ENCODE measurements around the gene ZNF764.
"Not testable (repeated sequence)": the region's sequence is repeated elsewhere in the genome, so short reads cannot be mapped to it uniquely, and the experiment has no call there.

The ZNF764 gene

DNA sequence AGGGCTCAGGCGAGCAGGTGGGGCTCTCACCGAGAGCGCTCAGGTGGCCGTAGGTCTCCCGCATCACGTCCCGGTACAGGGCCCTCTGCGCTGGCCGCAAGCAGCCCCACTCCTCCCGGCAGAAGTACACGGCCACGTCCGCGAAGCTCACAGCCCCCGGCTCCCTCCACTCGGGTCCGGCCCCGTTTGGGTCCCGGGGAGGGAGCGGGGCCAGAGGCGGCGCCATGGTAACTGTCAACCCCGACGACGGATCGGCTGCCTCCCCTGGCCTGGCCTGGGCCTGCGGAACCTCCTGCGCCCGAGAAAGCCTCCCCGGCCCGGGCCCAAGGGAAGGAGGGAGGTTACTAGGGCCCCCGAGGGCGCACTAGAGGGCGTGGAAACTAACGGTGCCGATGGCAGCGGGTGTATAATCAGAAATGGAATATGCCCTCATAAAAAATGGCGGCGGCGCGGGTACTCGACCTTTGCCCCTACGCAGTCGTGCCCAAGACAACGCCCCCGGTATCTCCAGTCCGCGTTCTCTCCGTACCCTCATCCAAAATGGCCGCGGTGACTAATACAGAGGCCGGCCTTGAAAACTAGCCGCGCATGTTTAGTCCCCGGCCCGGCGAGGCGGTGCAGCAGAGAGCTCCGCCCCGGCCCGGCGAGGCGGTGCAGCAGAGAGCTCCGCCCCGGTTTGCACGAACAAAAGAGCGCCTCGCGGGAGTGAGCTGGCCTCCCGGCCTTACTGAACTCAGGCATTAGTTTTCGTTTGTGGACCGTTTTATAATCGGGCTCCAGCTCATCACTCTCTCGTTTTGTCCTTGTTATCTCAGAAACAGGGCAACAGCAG is at the start of gene ZNF764:
TSS of gene ZNF764 (minus strand) at position 418 of the 832 bp plus-strand sequence. CDS start at position 226, 192 bp downstream.
- DNase-seq, result peak; percentile 99

DNA sequence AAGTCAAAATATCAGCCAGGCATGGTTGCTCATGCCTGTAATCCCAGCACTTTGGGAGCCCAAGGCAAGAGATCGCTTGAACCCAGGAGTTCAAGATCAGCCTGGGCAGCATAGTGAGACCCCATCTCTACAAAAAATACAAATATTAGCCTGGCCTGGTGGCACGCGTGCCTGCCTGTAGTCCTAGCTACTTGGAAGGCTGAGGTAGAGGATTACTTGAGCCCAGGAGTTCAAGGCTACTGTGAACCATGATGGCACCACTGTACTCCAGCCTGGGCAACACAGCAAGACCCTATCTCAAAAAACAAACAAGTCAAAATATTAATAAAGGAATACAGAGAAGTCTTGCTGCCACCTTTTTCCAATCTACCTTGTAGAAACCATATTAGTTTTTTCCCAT is 47.8 kb upstream of the ZNF764 start:
- DNase-seq, result no peak

DNA sequence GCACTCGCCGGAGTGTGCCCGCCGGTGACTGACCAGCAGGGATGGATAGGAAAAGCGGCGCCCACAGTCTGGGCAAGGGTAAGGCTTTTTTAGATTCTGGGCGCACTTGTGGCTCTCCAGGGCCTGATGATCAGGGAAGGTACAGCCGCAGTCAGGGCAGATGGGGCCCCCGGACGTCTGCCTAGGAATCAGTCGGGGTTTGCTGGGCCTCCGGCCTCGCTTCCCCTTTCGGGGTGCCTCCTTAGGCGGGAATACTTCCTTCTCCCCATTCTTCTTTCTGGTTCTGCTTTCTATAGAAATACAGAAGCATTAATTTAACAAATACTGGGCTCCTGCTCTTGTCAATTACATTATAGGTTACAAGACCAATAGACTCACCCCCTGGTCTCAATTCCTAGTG is 47.0 kb upstream of the ZNF764 start:
- DNase-seq, result no peak

DNA sequence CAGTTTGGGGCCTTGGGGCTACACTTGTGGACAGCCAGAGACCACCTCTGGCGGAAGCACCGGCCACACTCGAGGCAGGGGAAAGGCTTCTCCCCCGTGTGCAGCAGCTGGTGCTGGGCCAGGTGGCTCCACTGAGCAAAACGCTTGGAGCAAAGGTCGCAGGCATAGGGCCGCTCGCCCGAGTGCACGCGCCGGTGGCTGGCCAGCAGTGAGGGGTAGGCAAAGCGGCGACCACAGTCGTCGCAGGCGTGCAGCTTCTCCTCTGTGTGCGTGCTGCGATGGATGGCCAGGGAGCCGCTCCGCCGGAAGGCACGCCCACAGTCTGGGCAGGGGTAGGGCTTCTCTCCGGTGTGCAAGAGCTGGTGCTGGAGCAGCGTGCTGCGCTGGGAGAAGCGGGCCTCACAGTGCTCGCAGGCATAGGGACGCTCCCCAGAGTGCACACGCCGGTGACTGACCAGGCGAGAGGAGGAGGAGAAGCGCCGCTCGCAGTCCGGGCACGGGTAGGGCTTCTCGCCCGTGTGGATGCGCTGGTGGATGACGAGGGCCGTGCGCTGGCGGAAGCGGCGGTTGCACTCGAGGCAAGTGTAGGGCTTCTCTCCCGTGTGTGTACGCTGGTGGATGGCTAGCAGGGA is 46.3 kb upstream of the ZNF764 start:
- no peak for DNase-seq

DNA sequence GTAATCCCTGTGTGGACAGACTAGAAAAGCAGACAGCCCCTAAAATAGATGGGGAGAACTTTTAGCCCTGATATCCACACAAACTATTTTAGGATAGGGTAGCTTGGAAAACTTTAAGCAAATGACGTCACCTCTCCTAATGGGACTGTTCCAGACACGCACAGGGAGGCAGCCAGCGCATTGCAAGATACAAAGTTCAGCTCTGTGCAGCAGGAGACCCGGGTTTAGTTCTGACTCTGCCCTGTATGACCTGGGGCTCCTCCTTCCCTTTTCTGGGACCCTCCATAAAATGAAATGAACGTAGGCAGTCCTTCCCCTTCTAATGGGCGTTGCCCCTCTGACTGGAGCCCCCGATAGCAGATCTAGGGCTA is 45.8 kb upstream of the ZNF764 start:
- DNase-seq, result no peak

DNA sequence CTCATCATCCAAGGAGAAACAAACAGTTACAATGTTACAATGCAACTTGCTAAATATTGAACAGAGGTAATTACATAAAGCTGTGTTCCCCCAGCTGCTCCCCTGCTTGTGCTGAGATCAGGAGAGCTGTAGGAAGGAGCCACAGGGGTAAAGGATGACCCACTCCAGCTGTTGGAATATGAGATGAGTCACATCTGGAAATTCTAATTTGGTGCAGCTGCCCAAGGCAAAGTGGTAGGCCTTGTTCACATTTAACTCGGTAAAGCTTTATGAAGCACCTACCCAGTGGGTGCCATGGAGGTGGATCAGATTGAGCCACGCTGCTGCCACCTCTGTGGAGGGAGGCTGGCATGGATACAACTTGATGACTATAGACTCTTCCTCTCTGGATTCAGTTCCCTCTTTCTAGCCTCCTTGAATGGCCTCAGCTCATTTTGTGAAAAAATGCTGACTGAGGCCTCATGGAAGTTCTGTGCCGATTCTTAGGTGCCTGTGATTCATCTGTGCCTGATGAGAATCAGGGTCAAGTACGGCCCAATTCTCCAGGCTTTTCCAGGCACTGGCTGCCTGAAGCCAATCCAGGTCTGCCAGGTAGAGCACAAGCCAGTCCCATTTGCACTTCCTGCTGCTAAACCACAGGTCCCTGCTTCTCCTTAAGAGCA is 44.6 kb upstream of the ZNF764 start:
- DNase-seq, result no peak

DNA sequence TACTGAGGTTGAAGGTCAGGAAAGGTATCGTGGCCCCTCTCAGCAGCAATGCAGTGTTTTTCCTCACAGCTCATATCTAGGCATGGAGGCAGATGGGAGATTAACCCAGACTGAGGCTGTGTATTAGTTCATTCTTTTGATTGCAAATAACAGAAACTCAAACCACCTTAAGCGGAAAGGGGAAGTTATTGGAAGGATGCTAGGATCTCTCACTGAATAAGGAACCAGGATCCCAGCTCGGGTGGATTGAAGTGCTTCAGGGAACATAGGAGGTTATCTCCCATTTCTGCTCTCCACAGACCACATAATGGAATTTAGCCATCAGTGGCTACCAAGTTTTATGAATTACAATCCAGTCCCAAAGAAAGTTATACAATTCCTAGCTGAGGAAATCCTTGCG is 43.8 kb upstream of the ZNF764 start:
- DNase-seq, result peak; percentile 47

DNA sequence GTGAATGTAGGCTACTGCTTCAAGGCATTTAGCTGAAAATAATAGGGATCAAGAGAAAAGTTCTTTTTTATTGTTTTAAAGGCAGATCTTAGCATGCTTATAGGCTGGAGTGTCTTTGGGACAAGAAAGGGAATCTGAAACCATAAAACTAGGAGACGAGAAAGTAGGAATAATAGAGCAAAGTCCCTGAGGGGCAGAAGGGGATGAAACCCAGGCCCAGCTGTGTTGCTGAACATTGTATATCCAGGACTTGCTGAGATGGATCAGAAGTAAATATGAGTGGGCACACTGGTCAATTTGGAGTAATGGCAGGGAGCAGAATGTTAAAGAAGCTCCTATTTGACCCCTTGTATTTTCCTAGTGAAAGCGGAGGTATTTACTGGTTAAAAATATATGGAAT is 42.8 kb upstream of the ZNF764 start:
- no peak for DNase-seq

DNA sequence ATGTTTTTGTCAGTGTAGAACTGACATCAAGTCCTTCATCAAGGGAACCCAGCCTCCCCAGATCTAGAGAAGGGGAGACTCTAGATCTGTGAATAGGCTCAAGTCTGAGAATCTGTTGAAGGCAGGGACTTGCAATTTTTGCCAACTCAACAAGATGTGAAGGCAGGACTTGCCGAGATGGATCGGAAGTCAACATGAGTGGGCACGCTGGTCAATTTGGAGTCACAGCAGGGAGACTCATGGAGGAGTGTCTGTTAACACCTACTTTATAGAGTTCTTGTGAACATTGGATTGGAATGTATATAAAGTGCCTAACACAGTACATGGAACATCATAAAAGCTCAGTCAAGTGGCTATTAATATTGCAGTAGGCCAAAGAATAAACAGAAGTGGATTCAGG is 42.0 kb upstream of the ZNF764 start:
- no peak for DNase-seq

DNA sequence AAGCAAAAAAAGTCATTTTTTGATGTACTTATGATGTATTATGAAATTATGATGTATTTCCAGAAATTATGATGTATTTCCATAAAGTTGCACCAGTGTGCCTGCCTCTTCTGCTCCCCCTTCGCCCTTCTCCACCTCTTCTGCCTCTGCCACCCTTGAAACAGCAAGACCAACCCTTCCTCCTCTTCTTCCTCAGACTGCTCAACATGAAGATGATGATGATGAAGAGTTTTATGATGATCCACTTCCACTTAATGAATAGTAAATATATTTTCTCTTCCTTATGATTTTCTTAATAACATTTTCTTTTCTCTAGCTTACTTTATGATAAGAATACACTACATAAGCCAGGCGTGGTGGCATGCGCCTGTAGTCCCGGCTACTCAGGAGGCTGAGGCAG is 34.7 kb upstream of the ZNF764 start:
- DNase-seq, result no peak

DNA sequence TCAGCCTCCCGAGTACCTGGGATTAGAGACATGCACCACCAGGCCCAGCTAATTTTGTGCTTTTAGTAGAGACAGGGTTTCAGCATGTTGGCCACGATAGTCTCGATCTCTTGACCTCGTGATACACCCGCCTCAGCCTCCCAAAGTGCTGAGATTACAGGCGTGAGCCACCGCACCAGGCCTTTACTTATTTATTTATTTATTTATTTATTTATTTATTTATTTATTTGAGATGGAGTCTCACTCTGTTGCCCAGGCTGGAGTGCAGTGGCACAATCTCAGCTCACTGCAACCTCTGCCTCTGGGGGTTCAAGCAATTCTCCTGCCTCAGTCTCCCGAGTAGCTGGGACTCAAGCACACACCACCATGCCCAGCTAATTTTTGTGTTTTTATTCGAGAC is 32.7 kb upstream of the ZNF764 start:
- not testable (repeated sequence) for DNase-seq

DNA sequence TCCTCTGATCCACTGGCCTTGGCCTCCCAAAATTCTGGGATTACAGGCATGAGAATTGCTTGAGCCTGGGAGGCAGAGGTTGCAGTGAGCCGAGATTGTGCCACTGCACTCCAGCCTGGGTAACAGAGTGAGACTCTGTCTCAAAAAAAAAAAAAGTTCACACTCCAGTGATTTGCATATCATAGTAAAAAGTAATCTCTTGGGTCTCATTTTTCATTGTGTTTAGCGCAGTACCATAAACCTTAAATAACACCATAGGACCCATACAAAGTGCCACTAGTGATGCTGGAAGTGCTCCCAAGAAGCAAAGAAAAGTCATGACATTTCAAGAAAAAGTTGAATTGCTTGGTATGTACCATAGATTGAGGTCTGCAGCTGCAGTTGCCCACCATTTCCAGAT is 31.4 kb upstream of the ZNF764 start:
- not testable (repeated sequence) for DNase-seq

DNA sequence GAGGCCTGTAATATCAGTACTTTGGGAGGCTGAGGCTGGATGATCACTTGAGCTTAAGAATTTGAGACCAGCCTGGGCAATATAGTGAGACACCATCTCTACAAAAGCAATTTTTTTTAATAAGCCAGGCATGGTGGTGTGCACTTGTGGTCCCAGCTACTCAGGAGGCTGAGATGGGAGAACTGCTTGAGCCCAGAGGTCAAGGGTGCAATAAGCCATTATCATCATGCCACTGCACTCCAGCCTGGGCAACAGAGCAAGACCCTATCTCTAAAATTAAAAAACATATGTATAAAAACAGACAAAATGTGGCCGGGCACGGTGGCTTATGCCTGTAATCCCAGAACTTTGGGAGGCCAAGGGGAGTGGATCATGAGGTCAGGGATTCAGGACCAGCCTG is 30.5 kb upstream of the ZNF764 start:
- DNase-seq, result no peak

DNA sequence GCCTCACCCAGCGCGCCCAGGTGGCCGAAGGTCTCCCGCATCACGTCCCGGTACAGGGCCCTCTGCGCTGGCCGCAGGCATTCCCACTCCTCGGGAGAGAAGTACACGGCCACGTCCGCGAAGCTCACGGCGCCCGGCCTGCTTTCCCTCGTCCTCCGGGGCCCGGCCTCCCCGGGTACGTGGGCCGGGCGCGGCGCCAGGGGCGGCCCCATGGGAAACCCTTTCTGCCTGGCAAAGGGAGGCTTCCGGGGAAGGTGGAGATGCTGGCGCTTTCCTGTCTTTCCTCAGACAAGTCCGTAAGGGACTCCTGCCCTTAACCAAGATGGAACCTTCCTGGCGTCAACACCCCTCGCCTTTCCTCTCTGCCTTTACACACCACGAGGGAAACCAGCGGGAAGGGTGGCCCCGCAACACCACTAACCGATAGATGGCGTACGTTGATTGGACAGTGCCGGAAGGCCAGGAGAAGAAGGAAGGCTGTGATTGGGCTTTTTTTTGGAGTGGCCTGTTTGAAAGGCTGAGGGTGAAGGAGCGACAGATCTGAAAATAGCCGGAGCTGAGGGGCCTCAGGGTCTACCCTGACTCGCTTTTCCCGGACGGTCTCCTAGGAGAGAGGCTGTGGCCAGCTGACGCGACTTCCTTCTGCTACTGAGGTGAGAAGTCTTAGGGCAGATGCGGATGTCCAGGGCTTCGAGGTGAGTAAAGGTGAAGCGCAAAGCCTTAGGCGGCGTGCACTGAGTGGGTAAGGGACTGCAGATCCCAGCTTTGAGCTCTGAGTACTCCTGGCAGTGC is 27.4 kb upstream of the ZNF764 start, which contains the start of gene ZNF785:
TSS of gene ZNF785 (minus strand) at position 298 of the 792 bp plus-strand sequence. CDS start at position 212, 86 bp downstream.
- peak; percentile 99 for DNase-seq

DNA sequence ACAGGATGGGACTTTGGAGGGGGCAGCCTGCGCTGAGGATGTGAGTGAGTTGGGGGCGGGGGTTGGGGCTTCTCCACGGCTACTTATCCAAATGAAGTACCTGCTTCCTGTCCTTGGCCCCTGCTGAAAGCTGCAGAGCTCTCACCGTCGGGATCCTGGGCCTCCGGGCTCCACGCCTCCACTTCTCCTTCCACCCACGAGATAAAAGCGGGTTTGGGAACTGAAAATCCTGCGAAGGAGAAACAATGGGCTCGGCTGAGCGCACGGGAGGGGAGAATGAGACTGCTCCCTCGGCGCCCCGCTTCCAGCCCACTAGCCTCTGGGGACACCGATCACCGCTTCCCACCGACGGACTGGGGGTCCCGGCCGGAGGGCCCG is 26.8 kb upstream of the ZNF764 start:
- DNase-seq, result peak; percentile 63

DNA sequence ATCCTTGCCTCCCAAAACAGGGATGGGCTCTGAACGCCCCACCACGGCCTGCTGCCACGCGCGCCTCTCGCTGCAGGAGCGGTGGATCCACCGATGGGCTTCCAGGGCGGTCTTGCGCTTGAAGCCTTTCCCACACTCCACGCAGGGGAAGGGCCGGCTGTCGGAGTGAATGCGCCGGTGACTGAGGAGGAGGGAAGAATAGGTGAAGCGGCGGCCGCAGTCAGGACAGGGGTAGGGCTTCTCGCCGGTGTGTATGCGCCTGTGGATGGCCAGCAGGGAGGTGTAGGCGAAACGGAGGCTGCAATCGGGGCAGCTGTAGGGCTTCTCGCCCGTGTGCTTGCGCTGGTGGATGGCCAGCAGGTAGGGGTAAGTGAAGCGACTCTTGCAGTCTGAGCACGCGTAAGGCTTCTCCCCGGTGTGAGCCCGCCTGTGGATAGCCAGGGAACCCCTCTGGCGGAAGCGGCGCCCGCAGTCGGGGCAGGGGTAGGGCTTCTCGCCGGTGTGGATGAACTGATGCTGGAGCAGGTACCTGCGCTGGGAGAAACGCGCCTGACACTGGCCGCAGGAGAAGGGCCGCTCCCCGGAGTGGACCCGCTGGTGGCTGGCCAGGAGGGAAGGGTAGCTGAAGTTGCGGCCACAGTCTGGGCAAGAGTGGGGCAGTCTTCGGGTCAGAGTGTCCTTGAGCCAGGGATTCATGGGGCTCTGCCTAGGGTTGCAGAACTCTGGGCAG is 24.6 kb upstream of the ZNF764 start:
- no peak for DNase-seq

DNA sequence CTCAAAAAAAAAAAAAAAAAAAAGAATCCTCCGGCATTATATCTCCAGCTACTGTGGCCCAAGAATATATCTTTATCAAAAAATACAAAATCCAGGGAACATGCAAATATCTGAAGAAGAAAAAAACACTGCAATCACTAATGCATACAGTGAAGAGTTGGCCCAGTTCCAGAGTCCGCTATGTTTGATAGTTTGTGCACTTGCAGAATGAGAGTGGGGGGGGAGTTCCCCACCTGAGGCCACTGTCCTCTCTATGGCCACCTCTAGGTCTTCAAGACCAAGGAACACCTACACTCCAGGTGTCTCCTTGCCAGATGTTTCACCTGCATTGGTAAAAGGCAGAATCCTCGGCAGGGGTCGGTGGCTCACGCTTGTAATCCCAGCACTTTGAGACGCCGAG is 23.3 kb upstream of the ZNF764 start:
- no peak for DNase-seq

DNA sequence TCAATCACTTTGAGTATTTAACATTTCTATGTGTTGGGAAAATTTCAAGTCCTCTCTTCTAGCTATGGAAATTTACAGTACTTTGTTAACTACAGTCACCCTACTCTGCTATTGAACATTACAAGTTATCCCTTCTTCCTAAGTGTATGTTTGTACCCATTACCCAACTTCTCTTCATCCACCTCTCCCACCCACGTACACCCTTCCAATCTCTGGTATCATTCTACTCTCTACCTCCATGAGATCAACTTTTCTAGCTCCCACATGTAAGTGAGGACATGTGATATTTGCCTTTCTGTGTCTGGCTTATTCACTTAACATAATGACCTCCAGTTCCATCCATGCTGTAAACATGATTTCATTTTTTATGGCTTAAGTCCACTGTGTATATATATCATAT is 16.5 kb upstream of the ZNF764 start:
- DNase-seq, result no peak

DNA sequence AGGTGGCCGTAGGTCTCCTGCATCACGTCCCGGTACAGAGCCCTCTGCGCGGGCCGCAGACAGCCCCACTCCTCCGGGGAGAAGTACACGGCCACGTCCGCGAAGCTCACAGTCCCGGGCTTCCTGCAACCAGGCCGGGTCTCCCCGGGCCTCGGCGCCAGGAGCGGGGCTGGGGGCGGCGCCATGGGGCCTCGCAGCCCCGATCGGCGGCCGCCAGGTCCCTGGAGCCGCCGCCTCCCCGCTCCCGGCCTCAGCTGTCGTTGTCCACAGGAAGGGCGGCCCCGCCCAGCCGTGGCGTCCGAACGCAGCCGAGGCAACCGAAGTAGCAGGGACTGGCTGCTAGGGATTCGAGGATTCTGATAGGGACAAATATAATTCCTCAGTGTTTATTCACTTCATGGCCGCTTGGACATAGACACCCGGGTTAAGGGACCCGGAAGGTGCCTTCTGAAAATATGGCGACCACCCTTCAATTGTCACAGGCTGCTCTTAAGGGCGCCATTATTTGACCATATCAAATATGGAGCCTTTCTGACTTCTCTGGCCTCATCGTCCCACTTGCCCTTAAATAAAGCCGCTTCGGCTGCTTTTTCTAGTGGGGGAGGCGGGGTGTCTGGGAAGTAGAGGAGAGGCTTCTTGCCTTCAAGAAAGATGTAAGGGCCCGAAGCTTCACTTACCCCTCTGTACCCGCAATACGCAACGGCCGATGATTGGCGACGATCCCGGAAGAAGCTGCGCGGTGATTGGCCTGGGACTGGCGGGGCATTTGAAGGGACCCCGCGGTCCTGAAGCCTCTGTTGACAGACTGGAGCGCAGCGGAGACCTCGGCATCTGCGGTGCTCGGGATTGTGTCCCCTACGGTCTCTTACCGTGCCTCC is 13.5 kb upstream of the ZNF764 start, which contains the start of gene ZNF688:
TSS of gene ZNF688 (minus strand) at position 270 of the 878 bp plus-strand sequence. CDS start at position 185, 85 bp downstream.
- peak; percentile 99 for DNase-seq

DNA sequence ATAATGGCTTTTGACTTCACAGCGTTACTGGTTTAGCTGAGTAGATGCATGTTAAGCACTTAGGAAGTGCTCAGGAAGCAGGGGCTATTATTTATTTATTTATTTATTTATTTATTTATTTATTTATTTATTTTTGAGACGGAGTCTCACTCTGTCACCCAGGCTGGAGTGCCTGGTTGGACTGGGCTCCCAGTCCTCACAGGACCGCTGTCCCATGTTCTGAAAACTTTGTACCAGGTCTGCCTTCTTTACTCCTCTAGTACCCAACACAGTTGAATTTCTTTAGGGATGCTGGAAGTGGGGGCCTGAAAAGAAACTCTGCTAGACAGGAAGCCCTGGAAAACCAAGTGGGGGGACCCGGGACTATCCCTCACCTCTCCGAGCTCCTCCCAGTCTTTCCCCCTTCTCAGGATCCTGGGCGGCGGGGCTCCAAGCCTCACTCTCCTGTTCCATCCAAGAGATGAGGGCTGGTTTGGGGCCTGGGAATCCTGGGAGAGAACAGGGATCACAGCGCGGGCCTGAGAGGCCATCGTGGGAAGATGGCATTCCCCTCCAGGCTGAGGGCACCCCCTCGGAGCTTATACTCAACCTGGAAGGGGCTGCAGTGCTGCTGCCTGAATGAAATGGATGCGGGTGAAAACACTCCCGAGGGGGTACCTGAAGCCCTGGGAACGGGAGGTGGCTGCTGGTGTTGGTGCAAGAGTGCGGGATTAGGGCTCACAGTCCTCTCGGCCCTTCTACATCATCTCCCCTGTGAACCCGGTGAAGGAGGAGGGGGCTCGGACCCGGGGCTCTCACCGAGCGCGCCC is 12.7 kb upstream of the ZNF764 start:
- DNase-seq, result no peak

All from OCI-M1 (cell line).